Right forelimb (tissue), 1 donor: ENCODE results near the gene TP53.
"Not testable (repeated sequence)": the region's sequence is repeated elsewhere in the genome, so short reads cannot be mapped to it uniquely, and the experiment has no call there.

Source experiments
- DNase-seq: peaks from one replicate; pipeline ENCODE4 v3.0.0-alpha.2; 2018

The TP53 gene

GRCh38 chr17:7673239-7673638 is 14.1 kb downstream of the TP53 start:
- no peak for DNase-seq

DNA sequence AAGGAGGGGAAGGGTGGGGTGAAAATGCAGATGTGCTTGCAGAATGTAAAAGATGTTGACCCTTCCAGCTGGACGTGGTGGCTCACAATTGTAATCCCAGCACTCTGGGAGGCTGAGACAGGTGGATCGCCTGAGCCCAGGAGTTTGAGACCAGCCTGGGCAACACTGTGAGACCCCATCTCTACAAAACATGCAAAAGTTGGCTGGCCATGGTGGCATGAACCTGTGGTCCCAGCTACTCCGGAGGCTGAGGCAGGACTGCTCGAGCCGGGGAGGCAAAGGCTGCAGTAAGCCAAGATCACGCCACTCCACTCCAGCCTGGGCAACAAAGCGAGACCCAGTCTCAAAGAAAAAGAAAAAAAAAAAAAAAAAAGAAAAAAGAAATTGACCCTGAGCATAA is 18.8 kb downstream of the TP53 start:
- no peak for DNase-seq

- DNase-seq, result peak; percentile 55
These were observed 19.5 kb downstream of the TP53 start for GRCh38 chr17:7667656-7668406.

DNA sequence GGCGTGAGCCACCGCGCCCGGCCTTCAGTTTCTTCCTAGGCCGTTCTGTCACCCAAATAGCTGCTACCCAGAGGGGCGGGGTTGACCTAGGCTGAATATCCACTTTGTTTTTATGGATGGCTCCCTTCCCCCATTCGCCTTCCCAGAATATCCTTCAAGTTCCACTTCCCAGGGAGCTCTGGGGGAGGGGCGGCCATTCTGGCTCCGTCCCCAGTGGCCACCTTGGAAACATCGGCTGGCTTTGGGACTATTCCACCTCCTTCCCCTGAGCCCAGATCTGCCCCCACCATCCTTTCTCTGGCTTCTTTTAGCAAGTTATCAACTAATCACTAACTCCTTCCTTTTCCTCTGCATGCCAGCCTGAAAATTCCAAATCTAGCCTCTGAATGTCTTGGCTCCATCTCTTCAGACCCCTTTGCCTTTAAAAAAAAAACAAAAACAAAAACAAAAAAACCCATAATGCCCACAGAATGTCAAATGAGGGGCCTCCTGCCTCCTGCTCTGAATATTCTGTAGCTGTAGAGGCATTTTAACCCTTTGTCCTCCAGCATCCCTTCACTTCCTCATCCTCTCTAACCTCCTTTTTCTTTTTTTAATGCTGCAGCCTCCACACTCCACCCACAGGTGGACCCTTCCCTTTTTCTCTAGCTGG is 30.2 kb downstream of the TP53 start:
- no peak for DNase-seq

- no peak for DNase-seq
These were observed 31.8 kb downstream of the TP53 start for GRCh38 chr17:7655541-7655840.

DNA sequence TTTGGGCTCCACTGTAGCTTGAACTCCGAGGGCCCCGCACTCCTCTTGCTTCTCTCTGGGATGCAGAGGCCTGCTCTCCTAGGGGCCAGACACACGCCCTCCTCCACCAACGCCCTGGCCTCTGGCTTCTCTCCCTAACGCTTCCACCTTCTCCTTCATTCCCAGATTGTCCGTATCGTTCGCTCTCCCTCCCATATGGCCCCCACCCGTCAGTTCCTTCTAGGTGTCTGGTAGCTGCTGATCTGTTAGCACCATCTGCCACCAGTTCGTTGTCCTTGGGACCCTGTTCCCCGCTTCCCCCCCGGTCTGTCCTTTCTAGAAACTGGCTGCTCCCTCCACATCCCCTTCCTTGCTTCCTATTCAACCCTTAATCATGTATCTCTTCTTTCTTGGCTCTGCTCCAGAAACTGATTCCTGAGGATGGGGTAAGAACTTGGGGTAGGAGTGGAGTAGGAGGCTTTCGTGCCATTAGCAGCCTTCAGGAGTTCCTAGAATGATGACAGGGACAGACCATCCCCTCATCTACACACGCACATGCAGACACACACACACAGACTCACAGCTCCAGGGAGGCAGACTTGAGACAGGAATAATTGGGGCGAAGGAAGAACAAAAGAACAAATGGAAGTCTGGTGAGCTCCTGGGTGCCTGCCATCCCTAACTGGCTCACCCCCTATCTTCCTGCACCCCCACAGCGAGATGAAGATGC is 32.3 kb downstream of the TP53 start:
- DNase-seq, result no peak

DNA sequence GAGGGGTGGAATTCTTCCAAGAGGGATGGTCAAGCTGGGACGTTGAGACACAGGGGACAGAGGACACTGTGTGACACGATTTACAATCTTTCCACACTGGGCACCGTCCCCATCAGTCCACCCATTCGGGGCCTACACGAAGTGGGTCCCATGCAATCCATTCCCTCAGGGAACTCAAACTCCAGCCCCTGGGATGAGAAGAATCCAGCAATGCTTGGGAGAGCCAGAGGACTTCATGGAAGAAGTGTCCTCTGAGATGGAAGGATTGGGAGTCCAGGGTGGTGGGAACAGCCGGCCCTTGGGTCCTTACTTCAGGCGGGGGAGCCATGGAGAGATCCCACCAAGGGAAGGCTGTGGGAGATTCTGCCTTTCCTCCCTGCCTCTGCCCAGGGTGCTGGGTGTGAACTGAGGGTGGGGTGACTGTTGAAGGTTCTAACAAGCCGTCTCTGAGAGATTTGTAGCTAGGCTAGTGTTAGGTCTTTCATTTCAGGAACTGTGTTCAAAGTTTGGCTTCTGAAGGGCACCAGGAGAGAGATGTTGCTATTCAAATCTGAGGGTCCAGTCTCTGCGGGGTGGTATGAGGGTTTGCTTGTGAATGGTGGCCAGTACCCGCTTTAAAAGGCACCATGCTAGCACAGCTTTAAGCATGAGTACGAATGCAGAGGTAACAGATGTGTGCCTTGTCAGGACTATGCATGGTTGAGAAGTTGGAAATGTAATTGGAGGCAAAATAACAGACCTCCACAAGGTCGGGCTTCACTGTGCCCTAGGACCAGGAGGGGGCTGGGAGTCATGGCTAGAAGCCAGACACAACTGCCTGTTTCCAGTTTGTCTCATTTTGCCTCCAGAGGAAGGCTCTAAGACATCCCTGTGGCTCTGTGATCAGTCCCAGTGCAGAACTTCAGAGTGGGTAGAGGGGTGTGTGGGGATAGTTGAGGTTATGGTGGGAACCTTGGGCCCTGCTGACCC is 34.6 kb downstream of the TP53 start:
- no peak for DNase-seq

DNA sequence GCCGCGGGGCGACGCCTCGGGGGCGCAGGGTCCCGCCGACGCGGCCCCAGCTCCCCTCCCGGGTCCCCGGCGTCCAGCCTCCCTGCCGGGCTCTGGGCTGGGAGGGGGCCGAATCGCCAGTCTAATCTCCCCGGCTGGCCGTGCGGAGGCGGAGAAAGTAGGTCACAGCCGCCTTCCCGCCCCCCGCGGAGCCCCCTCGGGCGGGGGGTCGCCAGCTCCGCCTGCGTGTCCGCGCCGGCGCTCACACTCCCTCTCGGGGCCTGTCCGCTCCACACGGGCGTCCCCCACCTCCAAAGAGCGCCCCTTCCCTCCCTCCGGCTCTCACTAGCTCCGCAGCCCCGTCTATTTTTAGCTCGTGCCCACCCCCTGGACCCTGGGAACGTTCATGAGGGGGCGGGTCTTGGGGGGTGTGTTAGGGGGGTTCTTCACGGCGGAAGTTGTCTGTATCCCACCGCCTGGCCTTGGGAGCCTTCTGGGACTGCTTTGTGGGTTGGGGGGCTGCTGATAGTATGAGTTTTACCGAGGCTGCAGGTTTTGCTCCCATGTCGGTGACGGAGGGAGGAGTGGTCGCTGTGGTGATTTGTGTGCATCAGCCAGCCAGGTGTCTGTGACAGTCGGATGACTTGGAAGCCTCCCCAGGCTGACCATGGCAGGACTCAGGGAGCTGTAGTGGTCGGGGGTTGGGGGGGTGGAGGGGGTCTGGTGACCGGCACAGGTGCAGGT is 35.5 kb downstream of the TP53 start:
- DNase-seq, result peak; percentile 70

- no peak for DNase-seq
These were observed 36.1 kb downstream of the TP53 start for GRCh38 chr17:7651097-7651664.

DNA sequence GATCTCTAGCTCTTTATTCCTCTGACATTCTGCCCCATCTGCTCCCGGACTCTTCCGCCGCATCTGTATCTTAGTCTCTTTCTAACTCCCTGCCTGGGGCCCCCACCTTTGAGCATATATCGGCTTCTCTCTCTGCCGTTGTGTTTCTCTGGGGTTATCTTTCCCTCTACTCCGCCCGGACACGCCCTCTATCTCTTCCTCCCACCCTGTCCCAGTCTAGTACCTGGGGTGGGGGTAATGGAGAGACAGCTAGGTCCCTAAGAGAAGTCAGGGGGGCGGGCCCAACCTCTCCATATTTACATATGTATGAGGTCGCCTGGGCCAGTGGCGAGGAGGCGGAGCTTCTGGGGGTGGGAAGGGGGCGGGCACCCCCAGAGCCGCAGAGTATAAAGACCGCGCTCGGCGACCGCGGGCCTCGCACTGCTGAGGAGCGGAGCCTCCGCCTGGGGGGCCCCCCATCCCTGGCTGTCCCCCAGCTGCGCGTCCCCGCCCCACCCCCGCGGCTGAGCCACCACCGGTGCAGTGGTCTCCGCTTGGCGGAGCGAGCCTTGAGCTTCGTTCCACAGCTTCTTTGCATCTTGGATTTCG is 36.7 kb downstream of the TP53 start, which contains the start of gene ATP1B2:
Gene ATP1B2 (plus strand): TSS at position 418 of the 588 bp plus-strand sequence. CDS start 593 bp downstream, outside the sequence.
- peak; percentile 78 for DNase-seq

DNA sequence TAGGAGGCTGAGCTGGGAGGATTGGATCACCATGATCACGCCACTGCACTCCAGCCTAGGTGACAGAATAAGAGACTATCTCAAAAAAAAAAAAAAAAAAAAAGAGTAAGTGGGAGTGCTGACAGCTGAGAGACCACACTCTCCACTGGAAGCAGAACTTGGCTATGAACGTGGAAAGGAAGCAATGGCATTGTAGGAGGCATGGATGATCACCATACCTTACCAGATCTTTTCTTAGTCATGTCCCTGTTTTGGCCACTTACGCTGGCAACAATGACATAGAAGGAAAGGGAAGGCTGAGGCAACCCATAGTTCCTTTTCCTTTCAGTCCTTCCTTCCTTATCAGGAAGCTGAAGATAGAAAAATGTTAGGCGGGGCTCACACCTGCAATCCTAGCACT is 40.3 kb downstream of the TP53 start:
- DNase-seq, result no peak

DNA sequence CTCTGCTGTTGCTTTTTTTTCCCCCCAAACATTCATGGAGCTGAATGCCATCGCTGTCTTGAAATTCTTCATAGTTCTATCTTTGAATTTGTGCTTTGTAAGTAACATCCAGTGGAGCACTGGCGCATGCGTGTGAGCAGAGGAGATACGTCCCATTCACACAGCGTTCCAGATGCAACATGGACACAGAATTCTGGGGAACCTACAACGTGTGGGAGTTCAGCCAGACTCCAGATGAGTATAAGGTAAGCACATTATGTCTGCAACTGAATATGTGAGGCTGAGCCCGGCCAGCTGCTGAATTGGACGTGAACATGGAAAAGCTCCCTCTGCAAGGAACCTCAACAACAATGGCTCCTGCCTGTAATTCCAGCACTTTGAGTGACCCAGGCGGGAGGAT is 40.8 kb downstream of the TP53 start:
- no peak for DNase-seq

- DNase-seq, result no peak
These were observed 42.5 kb downstream of the TP53 start for GRCh38 chr17:7644775-7645174.

- DNase-seq, result not testable (repeated sequence)
These were observed 45.7 kb downstream of the TP53 start for GRCh38 chr17:7641635-7642034.

- no peak for DNase-seq
These were observed 46.5 kb downstream of the TP53 start for GRCh38 chr17:7640783-7641182.

- DNase-seq, result no peak
These were observed 51.1 kb downstream of the TP53 start for GRCh38 chr17:7636163-7636562.

DNA sequence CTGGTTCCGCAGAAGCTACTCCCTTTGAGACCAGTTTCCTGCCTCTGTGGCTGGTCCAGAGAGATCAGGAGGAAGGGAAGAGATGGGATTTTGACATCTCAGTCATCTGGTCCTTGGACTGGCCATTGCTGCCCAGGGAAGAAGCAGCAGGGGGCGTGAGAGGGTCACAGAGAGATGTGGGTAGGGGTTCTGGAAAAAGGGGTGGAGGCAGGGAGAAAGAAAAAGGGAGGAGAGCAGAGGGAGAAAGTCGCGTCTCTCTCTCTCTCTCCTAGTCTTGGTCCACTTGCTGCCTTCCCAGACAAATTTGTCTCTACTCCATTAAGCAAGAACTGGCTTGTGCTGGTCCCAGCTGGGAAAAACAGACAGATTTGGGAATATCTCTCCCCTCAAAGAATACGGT is 52.9 kb downstream of the TP53 start:
- DNase-seq, result peak; percentile 84

- no peak for DNase-seq
These were observed 54.2 kb downstream of the TP53 start for GRCh38 chr17:7633093-7633492.

- no peak for DNase-seq
These were observed 54.8 kb downstream of the TP53 start for GRCh38 chr17:7632492-7632894.

GRCh38 chr17:7631398-7632380 is 55.6 kb downstream of the TP53 start:
- DNase-seq, result no peak
